ENCODE measurements around the gene TFIP11.

Gene TFIP11

DNA sequence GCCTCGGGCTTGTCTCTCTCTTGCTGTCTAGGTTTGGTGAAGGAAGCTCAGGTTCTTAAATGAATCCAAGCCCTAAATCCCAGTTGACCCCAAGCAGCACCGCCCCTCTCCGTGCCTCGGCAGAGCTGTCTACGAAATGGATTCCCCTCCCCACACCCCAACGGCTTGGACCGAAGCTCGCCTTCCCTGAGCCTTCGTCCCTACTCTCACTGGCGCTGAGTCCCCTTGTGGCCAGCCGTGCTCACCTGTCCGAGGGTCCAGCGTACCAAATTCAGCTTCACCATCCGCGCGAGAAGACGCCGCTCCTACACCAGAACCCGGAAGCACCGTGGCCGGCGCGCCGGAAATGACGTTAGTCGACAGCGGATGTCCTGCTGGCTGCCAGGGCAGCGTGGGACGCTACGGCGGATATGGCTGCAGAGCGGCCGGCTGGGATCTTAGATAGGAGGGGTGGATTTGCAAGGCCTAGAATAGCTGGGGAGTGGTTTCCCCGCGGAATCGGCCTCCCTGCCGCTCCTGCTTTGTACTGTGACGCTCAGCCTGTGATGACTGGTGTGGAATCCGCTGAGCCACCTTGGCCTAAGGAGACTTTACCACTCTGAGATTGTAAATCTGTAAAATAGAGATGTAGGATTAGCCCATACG, at the start of gene TFIP11:
Gene TFIP11, minus strand, starts transcription at position 325 of the 645 bp plus-strand sequence. CDS start 2,201 bp downstream, outside the sequence.
- in situ Hi-C loops (cut with HindIII; ENCODE audit: low sequenced_read_pairs), result no loop called here

GRCh38 chr22:26561756-26562417, 49.6 kb upstream of the TFIP11 start:
- in situ Hi-C loops (cut with HindIII; ENCODE audit: low sequenced_read_pairs), result no loop called here

- in situ Hi-C loops (cut with HindIII; ENCODE audit: low sequenced_read_pairs), result no loop called here
Observed at GRCh38 chr22:26559961-26560575, 47.8 kb upstream of the TFIP11 start.

DNA sequence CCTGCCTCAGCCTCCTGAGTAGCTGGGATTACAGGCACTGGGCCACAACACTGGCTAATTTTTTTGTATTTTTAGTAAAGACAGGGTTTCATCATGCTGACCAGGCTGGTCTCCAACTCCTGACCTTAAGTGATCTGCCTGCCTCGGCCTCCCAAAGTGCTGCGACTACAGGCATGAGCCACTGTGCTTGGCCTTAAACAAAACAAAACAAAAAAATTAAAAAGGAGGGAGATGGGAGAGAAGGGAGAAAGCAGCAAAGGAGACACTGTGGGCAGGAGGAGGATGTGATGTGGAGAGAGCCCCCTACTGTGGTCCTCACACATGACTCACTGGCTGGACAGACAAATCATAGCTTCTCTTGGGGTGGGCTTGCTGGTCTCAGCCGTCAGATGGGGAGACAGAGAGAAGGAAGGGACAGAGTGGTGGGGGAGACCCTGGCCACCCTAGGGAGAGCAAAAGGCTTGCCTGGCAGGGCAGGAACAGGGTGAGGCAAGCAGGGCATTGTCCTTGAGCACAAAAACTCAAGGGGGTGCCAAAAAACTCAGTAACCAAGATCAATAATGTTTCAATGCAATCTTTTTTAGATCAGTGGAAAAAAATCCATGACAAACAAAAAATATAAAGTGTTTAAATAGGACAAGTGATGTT, 46.1 kb upstream of the TFIP11 start:
- in situ Hi-C loops (cut with HindIII; ENCODE audit: low sequenced_read_pairs), result no loop called here

DNA sequence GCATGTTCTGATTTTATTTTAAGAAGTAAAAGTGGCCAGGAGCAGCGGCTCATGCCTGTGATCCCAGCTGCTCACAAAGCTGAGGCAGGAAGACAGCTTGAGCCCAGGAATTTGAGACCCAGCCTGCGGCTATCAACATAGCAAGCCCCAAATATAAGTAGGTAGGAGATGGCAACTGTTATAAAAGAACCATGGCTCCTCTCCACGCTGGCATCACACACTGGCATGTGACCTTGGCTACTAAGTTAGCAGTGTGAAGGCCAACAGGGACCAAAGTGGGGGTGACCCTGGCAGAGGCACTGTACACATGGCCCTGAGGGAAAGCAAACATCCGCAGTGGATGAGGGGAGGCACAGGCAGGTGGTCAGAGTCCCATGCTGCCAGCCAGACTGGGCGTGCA, 44.6 kb upstream of the TFIP11 start:
- in situ Hi-C loops (cut with HindIII; ENCODE audit: low sequenced_read_pairs), result no loop called here

GRCh38 chr22:26555478-26555877, 43.2 kb upstream of the TFIP11 start:
- in situ Hi-C loops (cut with HindIII; ENCODE audit: low sequenced_read_pairs), result no loop called here

- in situ Hi-C loops (cut with HindIII; ENCODE audit: low sequenced_read_pairs), result no loop called here
Observed at GRCh38 chr22:26554956-26555355, 42.7 kb upstream of the TFIP11 start.

- in situ Hi-C loops (cut with HindIII; ENCODE audit: low sequenced_read_pairs), result no loop called here
Observed at GRCh38 chr22:26553056-26553752, 40.9 kb upstream of the TFIP11 start.

DNA sequence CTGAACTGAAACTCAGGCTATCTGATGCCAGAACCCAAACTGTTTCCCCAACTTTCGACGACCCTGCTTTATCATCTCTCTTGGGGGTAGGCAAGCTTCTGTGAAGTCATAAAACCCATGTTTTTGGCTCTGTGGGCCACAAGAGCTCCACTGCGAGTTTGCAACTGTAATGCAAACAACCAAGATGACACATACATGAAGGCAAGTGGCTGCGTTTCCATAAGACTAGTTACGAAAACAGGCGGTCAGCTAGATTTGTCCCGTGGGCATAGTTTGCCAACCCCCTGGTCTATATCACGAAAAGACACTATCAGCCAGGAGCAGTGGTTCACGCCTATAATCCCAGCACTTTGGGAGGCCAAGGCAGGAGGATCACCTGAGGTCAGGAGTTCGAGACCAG, 40.2 kb upstream of the TFIP11 start:
- in situ Hi-C loops (cut with HindIII; ENCODE audit: low sequenced_read_pairs), result no loop called here

- in situ Hi-C loops (cut with HindIII; ENCODE audit: low sequenced_read_pairs), result no loop called here
Observed at GRCh38 chr22:26551568-26551967, 39.3 kb upstream of the TFIP11 start.

DNA sequence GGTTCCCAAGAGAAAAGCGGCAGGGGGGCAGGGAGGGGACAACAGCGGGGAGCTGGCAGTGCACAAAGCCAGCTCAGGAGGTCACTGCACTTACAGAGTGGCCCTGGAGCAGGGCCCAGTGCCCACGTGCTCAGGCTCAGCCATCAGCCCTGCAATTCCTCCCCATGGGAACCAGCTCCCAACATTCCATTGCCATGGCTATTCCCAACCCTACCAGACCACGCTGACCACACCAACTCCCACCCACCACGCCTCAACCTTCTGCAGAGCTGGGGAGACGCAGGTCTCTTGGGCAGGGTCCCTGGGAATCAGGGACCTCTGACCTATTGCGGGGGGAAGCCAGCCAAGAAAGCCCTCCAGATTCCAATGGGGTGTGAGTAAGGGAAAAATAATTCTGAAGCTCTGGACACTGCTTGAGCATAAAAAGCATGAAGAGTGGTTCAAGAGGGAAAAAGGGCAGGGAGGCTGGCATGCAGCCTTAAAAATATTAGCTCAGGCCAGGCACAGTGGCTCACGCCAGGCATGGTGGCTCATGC, 38.3 kb upstream of the TFIP11 start:
- in situ Hi-C loops (cut with HindIII; ENCODE audit: low sequenced_read_pairs), result no loop called here

DNA sequence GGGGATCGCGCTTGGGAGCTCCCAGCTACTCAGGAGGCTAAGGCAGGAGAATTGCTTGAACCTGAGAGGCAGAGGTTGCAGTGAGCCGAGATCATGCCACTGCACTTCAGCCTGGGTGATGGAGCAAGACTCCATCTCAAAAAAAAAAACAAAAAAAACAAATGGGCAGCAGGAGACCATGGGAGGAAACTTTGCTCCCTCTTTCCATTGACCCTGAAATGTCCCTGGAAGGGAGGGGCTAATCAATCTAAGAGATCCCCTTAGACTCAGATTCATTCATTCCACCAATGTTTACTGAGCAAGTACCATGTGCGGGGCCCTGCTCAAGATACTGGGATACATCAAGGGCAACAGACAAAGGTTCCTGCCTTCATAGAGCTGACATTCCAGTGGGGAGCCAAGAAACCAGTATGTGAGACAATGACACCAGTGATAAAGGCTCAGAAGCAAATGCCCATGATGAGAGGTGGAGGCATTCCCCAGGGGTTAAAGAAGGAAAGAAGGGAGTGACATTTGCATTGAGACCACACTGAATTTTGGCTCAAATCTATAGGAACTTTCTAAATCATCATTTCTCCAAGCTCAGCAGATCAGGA, 37.7 kb upstream of the TFIP11 start:
- in situ Hi-C loops (cut with HindIII; ENCODE audit: low sequenced_read_pairs), result no loop called here

GRCh38 chr22:26548984-26549383, 36.7 kb upstream of the TFIP11 start:
- in situ Hi-C loops (cut with HindIII; ENCODE audit: low sequenced_read_pairs), result no loop called here

DNA sequence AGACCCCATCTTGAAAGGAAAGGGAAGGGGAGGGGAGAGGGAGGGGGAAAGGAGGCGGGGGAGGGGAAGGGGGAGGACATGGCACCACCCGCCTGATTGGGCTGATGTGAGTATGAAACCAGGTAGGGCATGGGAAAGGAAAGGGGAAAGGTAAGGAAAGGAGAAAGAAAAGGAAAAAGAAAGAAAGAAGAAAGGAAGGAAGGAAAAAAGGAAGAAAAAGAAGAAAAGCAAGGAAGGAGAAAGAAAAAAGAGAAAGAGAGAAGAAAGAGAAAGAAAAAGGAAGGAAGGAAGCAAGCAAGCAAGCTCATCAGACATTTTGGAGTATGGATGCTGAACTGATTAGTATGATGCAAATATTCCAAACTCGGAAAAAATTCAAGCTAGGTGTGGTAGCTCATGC, 36.0 kb upstream of the TFIP11 start:
- in situ Hi-C loops (cut with HindIII; ENCODE audit: low sequenced_read_pairs), result no loop called here

DNA sequence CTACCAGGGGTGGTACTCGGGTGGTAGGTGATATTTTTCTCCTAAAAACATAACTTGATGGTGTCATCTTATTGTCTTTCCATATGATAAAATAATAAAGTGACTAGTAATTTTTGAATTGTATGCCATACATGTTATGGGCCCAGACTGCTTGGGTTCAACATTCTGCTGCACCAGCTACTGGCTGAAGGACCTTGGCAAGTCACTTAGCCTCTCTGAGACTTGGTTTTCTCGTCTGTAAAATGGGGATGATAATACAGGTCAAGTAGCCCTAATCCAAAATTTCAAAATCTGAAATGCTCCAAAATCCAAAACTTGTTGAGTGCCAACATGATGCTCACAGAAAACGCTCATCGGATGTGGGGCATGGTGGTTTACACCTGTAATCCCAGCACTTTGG, 35.6 kb upstream of the TFIP11 start:
- in situ Hi-C loops (cut with HindIII; ENCODE audit: low sequenced_read_pairs), result no loop called here

GRCh38 chr22:26547426-26547825, 35.2 kb upstream of the TFIP11 start:
- in situ Hi-C loops (cut with HindIII; ENCODE audit: low sequenced_read_pairs), result no loop called here

- in situ Hi-C loops (cut with HindIII; ENCODE audit: low sequenced_read_pairs), result no loop called here
Observed at GRCh38 chr22:26546282-26546681, 34.0 kb upstream of the TFIP11 start.

DNA sequence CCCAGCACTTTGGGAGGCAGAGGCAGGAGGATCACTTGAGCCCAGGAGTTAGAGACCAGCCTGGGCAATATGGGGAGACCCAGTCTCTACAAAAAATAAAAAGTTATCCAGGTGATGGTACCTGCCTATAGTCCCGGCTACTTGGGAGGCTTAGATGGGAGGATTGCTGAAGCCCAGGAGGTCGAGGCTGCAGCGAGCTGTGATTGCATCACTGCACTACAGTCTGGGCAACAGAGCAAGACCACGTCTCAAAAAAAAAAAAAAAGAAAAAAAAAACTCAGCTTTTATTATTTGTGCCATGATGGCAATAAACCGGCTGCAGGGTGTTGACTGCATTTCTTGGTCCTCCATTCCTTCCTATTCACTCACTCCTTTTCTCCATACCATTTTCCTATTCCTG, 33.6 kb upstream of the TFIP11 start:
- in situ Hi-C loops (cut with HindIII; ENCODE audit: low sequenced_read_pairs), result no loop called here

- in situ Hi-C loops (cut with HindIII; ENCODE audit: low sequenced_read_pairs), result no loop called here
Observed at GRCh38 chr22:26545385-26545784, 33.1 kb upstream of the TFIP11 start.

DNA sequence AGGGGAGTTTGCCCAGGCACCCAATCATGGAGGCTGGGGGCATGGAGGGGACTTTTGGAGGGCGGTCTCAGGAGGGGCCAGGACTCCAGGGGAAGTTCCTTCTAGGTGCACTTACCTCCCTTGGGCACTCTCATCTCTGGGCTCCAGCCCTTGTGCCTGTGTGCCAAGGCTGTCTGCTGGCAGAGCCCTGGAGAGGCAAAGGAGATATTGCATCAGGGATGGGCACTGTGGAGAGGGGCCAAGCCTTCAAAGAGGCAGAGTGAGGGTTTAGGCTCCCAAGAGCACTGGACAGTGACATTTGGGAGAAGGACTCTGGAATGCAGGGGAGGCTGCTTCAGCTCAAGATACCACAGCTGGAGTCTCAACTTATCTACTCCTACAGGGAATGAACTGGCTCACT, 32.2 kb upstream of the TFIP11 start:
- in situ Hi-C loops (cut with HindIII; ENCODE audit: low sequenced_read_pairs), result no loop called here

DNA sequence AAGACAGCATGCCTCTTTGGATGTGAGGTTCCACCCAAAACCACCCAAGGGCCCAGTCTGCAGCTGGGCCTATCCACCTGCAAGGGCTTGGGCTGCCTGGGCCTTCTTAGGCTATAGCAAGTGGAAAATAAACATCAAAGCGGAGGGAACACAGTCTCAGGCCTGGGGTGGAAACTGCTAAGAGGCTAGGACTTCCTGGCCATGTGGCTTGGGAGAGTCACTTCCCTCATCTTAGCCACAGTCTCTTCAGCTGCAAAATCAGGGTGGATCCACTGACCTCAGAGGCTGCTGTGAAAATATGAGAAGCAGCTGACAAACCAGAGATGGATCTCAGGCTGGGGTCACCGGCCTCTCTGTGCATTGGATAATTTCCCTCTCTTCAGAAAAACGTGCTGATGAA, 30.6 kb upstream of the TFIP11 start:
- in situ Hi-C loops (cut with HindIII; ENCODE audit: low sequenced_read_pairs), result no loop called here
